HepG2 (cell line): ENCODE measurements around the gene COX10. TPM values are rescaled to one million over a fixed set of nuclear protein-coding genes. Genes with fewer than 3 reads are reported as not detected.

Experiments
- FOXC1 ChIP-seq: sonication (generic); formaldehyde crosslinking; IDR thresholded peaks from 2 replicates; pipeline ENCODE4 v1.8.0; 2022; ENCODE audit warnings: mild to moderate bottlenecking, missing genetic modification reagents, borderline replicate concordance
- FOXK1 ChIP-seq: sonication (generic); formaldehyde crosslinking; IDR thresholded peaks from 2 replicates; pipeline ENCODE4 v1.4.0; 2020; ENCODE audit warnings: low read depth, missing genetic modification reagents, borderline replicate concordance
- GABPA ChIP-seq, 2 experiments: IDR thresholded peaks; 2 replicates each; pipeline ENCODE4 v1.6.1; 2011 to 2016; ENCODE audit warnings: low read depth in 2 of 2, low read length in 1 of 2, missing biosample characterization in 1 of 2, missing genetic modification characterization in 1 of 2
- LCORL ChIP-seq, 2 experiments: fragments of 450-650 bp in 1 of 2; sonication (generic) in 1 of 2; formaldehyde crosslinking in 1 of 2; IDR thresholded peaks; 2 replicates each; pipeline versions ENCODE4 v1.5.0 to v1.6.1; 2017 to 2020; ENCODE audit warnings: antibody characterized with exemption in 1 of 2, missing genetic modification reagents in 1 of 2
- MTF2 ChIP-seq: sonication (generic); formaldehyde crosslinking; IDR thresholded peaks from 2 replicates; pipeline ENCODE4 v1.5.0; 2020; ENCODE audit warnings: missing genetic modification reagents, borderline replicate concordance
- NCOA1 ChIP-seq: sonication (generic); formaldehyde crosslinking; IDR thresholded peaks from 2 replicates; pipeline ENCODE4 v1.9.0; 2021; ENCODE audit warnings: missing genetic modification reagents
- REXO4 ChIP-seq: sonication (generic); formaldehyde crosslinking; IDR thresholded peaks from 2 replicates; pipeline ENCODE4 v1.8.0; 2022; ENCODE audit warnings: missing genetic modification reagents, mild to moderate bottlenecking, borderline replicate concordance
- UBTF ChIP-seq: sonication (generic); formaldehyde crosslinking; IDR thresholded peaks from 2 replicates; pipeline ENCODE4 v1.4.0; 2020; ENCODE audit warnings: mild to moderate bottlenecking, missing genetic modification reagents
- ZBTB26 ChIP-seq: IDR thresholded peaks from 2 replicates; pipeline ENCODE4 v1.6.1; 2016; ENCODE audit warnings: missing compliant biosample characterization, missing genetic modification reagents, borderline replicate concordance
- ZMYM2 ChIP-seq: sonication (generic); formaldehyde crosslinking; IDR thresholded peaks from 2 replicates; pipeline ENCODE4 v1.8.0; 2022; ENCODE audit warnings: mild to moderate bottlenecking, missing genetic modification reagents
- ZMYM3 ChIP-seq: sonication (generic); formaldehyde crosslinking; IDR thresholded peaks from 2 replicates; pipeline ENCODE4 v1.5.1; 2020; ENCODE audit warnings: mild to moderate bottlenecking, missing genetic modification reagents
- ZNF414 ChIP-seq: sonication (generic); formaldehyde crosslinking; IDR thresholded peaks from 2 replicates; pipeline ENCODE4 v1.5.0; 2020; ENCODE audit warnings: missing genetic modification reagents
- ZNF484 ChIP-seq: sonication (generic); formaldehyde crosslinking; IDR thresholded peaks from 2 replicates; pipeline ENCODE4 v1.5.1; 2020; ENCODE audit warnings: mild to moderate bottlenecking, low read depth, missing genetic modification reagents, borderline replicate concordance
- polyA plus RNA-seq, 8 experiments: library from polyadenylated mRNA; depleted of rRNA in 3 of 8; stranded (reverse) in 7 of 8; unstranded in 1 of 8; fragments of >200 nt; fragmentation: Illumina TruSeq in 4 of 8; extraction: Trizol in 4 of 8; gene quantifications; 2 replicates each; pipeline versions ENCODE4 v1.2.1 to v1.2.3, GENCODE V29; 2011 to 2016; ENCODE audit warnings: low read depth in 4 of 8, missing spikeins in 1 of 8, mixed read lengths in 1 of 8; ENCODE audit not compliant: insufficient read depth in 1 of 8
- total RNA-seq, 5 experiments: library from RNA; depleted of rRNA; stranded (reverse); fragments of >200 nt; fragmentation: Illumina TruSeq; extraction: Trizol; gene quantifications; 2 replicates each; pipeline ENCODE4 v1.2.3, GENCODE V29; 2016; ENCODE audit warnings: low read depth in 1 of 5
- TF ChIP-seq, protein P1 (sequence below): sonication (generic); formaldehyde crosslinking; IDR thresholded peaks from 2 replicates; pipeline ENCODE4 v1.9.0; 2021; ENCODE audit warnings: missing genetic modification reagents, borderline replicate concordance
- TF ChIP-seq, protein P2 (sequence below): sonication (generic); formaldehyde crosslinking; IDR thresholded peaks from 2 replicates; pipeline ENCODE4 v1.5.0; 2020; ENCODE audit warnings: mild to moderate bottlenecking, missing genetic modification reagents

The COX10 gene
- total and polyA plus RNA-seq, 2 of the 13 experiments (the other 11 are each of a cell fraction or from before 2014, with no cell fraction given) = 13.9 to 20.1 TPM

GRCh38 chr17:14068542-14069250 lies 608 bp upstream of the COX10 start (continued):
- TF ChIP-seq, protein P1, sequence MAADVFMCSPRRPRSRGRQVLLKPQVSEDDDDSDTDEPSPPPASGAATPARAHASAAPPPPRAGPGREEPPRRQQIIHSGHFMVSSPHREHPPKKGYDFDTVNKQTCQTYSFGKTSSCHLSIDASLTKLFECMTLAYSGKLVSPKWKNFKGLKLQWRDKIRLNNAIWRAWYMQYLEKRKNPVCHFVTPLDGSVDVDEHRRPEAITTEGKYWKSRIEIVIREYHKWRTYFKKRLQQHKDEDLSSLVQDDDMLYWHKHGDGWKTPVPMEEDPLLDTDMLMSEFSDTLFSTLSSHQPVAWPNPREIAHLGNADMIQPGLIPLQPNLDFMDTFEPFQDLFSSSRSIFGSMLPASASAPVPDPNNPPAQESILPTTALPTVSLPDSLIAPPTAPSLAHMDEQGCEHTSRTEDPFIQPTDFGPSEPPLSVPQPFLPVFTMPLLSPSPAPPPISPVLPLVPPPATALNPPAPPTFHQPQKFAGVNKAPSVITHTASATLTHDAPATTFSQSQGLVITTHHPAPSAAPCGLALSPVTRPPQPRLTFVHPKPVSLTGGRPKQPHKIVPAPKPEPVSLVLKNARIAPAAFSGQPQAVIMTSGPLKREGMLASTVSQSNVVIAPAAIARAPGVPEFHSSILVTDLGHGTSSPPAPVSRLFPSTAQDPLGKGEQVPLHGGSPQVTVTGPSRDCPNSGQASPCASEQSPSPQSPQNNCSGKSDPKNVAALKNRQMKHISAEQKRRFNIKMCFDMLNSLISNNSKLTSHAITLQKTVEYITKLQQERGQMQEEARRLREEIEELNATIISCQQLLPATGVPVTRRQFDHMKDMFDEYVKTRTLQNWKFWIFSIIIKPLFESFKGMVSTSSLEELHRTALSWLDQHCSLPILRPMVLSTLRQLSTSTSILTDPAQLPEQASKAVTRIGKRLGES (CRISPR knock-in tag) = no peak
- TF ChIP-seq ZBTB26 (CRISPR knock-in tag) = no peak
- TF ChIP-seq FOXK1 (CRISPR knock-in tag) = no peak
- TF ChIP-seq ZNF414 (CRISPR knock-in tag) = peak; percentile 67; the same call in 1 of the 2 replicates
- 0 out of 2 replicates have a peak, but pooled peaks have one; percentile 51 for TF ChIP-seq MTF2
- TF ChIP-seq ZMYM3 (CRISPR knock-in tag) = peak; percentile 59; the same call in 1 of the 2 replicates
- 0 out of 2 replicates have a peak, but pooled peaks have one; percentile 26 for TF ChIP-seq ZNF484 (CRISPR knock-in tag)
- TF ChIP-seq NCOA1 = peak; percentile 61; the same call in 1 of the 2 replicates
- TF ChIP-seq REXO4 = no peak
- TF ChIP-seq, protein P2, sequence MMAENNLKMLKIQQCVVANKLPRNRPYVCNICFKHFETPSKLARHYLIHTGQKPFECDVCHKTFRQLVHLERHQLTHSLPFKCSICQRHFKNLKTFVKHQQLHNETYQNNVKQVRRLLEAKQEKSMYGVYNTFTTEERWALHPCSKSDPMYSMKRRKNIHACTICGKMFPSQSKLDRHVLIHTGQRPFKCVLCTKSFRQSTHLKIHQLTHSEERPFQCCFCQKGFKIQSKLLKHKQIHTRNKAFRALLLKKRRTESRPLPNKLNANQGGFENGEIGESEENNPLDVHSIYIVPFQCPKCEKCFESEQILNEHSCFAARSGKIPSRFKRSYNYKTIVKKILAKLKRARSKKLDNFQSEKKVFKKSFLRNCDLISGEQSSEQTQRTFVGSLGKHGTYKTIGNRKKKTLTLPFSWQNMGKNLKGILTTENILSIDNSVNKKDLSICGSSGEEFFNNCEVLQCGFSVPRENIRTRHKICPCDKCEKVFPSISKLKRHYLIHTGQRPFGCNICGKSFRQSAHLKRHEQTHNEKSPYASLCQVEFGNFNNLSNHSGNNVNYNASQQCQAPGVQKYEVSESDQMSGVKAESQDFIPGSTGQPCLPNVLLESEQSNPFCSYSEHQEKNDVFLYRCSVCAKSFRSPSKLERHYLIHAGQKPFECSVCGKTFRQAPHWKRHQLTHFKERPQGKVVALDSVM = peak; percentile 98
- TF ChIP-seq FOXC1 (CRISPR knock-in tag) = 0 out of 2 replicates have a peak, but pooled peaks have one; percentile 8
- no peak for TF ChIP-seq GABPA (IDR thresholded peaks at IDR 0.05; ENCODE audit: low read depth, low read length)
- TF ChIP-seq GABPA (CRISPR knock-in tag; IDR thresholded peaks at IDR 0.05; ENCODE audit: low read depth) = no peak
- TF ChIP-seq ZMYM2 (CRISPR knock-in tag) = 0 out of 2 replicates have a peak, but pooled peaks have one; percentile 21
- no peak for TF ChIP-seq LCORL (IDR thresholded peaks at IDR 0.05)
- 0 out of 2 replicates have a peak, but pooled peaks have one; percentile 16 for TF ChIP-seq LCORL (CRISPR knock-in tag; IDR thresholded peaks at IDR 0.05)
- TF ChIP-seq UBTF (CRISPR knock-in tag) = no peak
- TF ChIP-seq, all 625 proteins: peak for 13
